A673 (cell line): Measurements from ENCODE around the gene DAPK1.

Experiments
- CTCF ChIP-seq: fragments of 300-800, 200-600 bp; sonication (generic); conservative IDR thresholded peaks from 2 replicates; pipeline ENCODE4 v1.5.1; 2017; ENCODE audit warnings: low read depth, mild to moderate bottlenecking, antibody characterized with exemption, low read length, moderate library complexity, mixed read lengths
- EZH2 ChIP-seq: fragments of 200-600 bp; sonication (generic); IDR thresholded peaks from 2 replicates; pipeline ENCODE4 v1.6.1; 2017; ENCODE audit warnings: borderline replicate concordance, low read depth, mild to moderate bottlenecking, mixed read lengths, antibody characterized with exemption, low read length; ENCODE audit not compliant: poor library complexity, severe bottlenecking

- TF ChIP-seq CTCF (no peak), EZH2 (no peak)
Observed at GRCh38 chr9:87535817-87536539, 38.3 kb downstream of the DAPK1 start.
